ENCODE results near the gene PLEKHG4B.
A peak's percentile ranks its signal among the peaks of the same experiment; 100 is the strongest.

PLEKHG4B gene

DNA sequence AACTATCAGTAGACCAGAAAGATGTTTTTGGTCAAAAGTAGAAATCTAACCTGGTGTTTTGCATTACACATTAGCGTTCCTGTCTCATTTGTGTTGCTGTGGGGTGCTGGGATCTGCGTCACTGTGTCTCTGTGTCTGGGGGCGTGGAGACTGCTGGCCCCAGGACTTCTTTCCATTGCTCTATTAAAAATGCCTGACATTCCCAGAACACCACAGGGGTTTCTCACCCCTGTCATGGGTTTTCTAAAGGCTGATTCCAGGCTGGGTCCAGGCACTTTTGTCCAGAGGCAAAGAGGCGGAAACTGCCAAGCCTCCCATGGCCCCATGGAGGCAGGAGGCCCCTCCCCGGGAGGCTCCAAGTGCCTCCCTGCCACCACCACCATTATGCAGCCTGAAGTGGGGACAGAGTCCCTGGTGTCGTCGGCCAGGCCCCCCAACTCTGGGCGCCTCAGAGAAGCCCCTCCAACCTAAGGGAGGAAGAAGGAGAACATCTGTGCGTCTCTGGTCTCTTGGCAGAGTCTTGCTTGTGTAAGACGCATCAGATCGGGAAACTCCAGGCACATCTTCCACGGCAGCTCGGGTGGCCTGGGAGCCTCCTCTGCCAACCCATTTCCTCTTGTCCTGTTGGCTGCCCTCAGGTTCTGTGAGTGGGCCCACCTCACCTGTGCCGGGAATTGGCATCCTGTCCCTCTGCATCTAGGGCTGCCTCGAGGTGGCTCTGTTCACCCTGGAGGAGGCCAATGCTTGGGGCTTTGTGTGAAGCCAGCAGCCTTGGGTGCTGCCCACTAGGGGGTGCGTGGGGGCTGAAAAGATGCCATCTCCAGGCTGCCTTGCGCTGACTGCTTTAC lies 13.8 kb upstream of the PLEKHG4B start:
- H3K27me3 ChIP-seq (ENCODE audit: low read length) = no peaks in the 10 kb centered on the region
- no peak for TF ChIP-seq EZH2phosphoT487 (conservative IDR thresholded peaks at IDR 0.05; ENCODE audit: low read length)
- TF ChIP-seq, protein P1, sequence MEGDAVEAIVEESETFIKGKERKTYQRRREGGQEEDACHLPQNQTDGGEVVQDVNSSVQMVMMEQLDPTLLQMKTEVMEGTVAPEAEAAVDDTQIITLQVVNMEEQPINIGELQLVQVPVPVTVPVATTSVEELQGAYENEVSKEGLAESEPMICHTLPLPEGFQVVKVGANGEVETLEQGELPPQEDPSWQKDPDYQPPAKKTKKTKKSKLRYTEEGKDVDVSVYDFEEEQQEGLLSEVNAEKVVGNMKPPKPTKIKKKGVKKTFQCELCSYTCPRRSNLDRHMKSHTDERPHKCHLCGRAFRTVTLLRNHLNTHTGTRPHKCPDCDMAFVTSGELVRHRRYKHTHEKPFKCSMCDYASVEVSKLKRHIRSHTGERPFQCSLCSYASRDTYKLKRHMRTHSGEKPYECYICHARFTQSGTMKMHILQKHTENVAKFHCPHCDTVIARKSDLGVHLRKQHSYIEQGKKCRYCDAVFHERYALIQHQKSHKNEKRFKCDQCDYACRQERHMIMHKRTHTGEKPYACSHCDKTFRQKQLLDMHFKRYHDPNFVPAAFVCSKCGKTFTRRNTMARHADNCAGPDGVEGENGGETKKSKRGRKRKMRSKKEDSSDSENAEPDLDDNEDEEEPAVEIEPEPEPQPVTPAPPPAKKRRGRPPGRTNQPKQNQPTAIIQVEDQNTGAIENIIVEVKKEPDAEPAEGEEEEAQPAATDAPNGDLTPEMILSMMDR (IDR thresholded peaks at IDR 0.05; ENCODE audit: insufficient read depth, low read length, poor library complexity, severe bottlenecking) = peak; percentile 66
- no peaks in the 10 kb centered on the region for H3K9me3 ChIP-seq (ENCODE audit: insufficient read depth, low read length)
- H3K36me3 ChIP-seq (ENCODE audit: low read length) = no peaks in the 10 kb centered on the region
- H3K79me2 ChIP-seq (ENCODE audit: insufficient read depth, low read length) = no peaks in the 10 kb centered on the region
- no peak overlapping the region for H3K9ac ChIP-seq (ENCODE audit: low read length)
- no peaks in the 10 kb centered on the region for H4K20me1 ChIP-seq (ENCODE audit: low read depth, low read length)
- no peak overlapping the region for H3K4me2 ChIP-seq (ENCODE audit: low read depth, low read length, poor library complexity, severe bottlenecking)
- no peaks in the 10 kb centered on the region for H3F3A ChIP-seq (ENCODE audit: insufficient read depth)
- H2AFZ ChIP-seq (ENCODE audit: low read depth, low read length, severe bottlenecking) = no peak overlapping the region
- H3K4me3 ChIP-seq (ENCODE audit: insufficient read depth, low read length, poor library complexity, severe bottlenecking) = no peak overlapping the region
- H3K9me2 ChIP-seq (replicated peaks; ENCODE audit: insufficient read depth, low read length) = no peaks in the 10 kb centered on the region
- H3K27ac ChIP-seq (ENCODE audit: low read depth, low read length) = no peak overlapping the region

DNA sequence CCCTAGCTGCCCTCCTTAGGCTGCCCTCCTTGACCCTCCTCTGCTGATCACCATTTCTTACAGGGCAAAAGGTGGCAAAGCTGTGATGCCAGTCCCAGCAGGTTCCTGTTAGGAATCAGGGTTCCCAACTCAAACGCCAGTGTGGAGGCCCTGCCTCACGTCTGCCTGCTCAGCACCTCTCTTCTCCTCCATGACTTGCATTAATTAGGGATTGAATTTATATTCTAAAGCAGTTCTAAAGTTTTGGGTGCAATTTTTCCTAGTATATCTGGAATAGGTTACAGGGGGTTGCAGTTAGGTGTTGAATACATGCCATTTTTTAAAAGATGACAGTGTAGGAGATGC lies 13.2 kb upstream of the PLEKHG4B start:
- Histone ChIP-seq H3K36me3 (ENCODE audit: low read length) (no peaks in the 10 kb centered on the region), H3K79me2 (ENCODE audit: insufficient read depth, low read length) (no peaks in the 10 kb centered on the region), H4K20me1 (ENCODE audit: low read depth, low read length) (no peaks in the 10 kb centered on the region), H3K27ac (ENCODE audit: low read depth, low read length) (no peak overlapping the region), H3K9ac (ENCODE audit: low read length) (no peak overlapping the region), H3F3A (ENCODE audit: insufficient read depth) (no peaks in the 10 kb centered on the region), H3K4me2 (ENCODE audit: low read depth, low read length, poor library complexity, severe bottlenecking) (no peak overlapping the region), H2AFZ (ENCODE audit: low read depth, low read length, severe bottlenecking) (no peak overlapping the region), H3K4me3 (ENCODE audit: insufficient read depth, low read length, poor library complexity, severe bottlenecking) (no peak overlapping the region), H3K9me3 (ENCODE audit: insufficient read depth, low read length) (no peaks in the 10 kb centered on the region), H3K9me2 (replicated peaks; ENCODE audit: insufficient read depth, low read length) (no peaks in the 10 kb centered on the region), H3K27me3 (ENCODE audit: low read length) (no peaks in the 10 kb centered on the region)
- TF ChIP-seq, protein P1 (IDR thresholded peaks at IDR 0.05; ENCODE audit: insufficient read depth, low read length, poor library complexity, severe bottlenecking) = peak; percentile 7
- TF ChIP-seq EZH2phosphoT487 (conservative IDR thresholded peaks at IDR 0.05; ENCODE audit: low read length) = no peak

DNA sequence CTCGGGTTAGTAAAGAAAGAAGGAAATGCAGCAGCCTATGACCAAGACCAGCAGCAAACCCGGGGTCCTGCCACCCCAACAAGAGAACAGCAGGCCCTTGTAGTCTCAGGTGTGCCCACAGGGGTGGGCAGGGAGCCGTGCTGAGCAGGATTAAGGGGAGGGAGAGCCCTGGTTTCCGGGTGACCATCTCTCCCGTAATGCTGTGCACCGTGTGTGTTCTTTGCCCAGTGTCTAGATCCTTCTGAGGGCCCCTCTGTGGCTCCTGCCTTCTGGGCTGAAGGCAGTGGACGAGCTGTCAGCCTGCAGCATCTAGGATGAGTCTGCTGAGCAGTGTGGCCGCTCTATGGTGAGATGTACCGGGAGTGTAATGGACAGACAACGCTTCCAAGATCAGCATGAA lies 12.7 kb upstream of the PLEKHG4B start:
- no peak overlapping the region for H3K4me3 ChIP-seq (ENCODE audit: insufficient read depth, low read length, poor library complexity, severe bottlenecking)
- no peaks in the 10 kb centered on the region for H4K20me1 ChIP-seq (ENCODE audit: low read depth, low read length)
- H2AFZ ChIP-seq (ENCODE audit: low read depth, low read length, severe bottlenecking) = no peak overlapping the region
- no peaks in the 10 kb centered on the region for H3F3A ChIP-seq (ENCODE audit: insufficient read depth)
- no peaks in the 10 kb centered on the region for H3K9me3 ChIP-seq (ENCODE audit: insufficient read depth, low read length)
- H3K79me2 ChIP-seq (ENCODE audit: insufficient read depth, low read length) = no peaks in the 10 kb centered on the region
- H3K27ac ChIP-seq (ENCODE audit: low read depth, low read length) = no peak overlapping the region
- H3K9ac ChIP-seq (ENCODE audit: low read length) = no peak overlapping the region
- H3K27me3 ChIP-seq (ENCODE audit: low read length) = no peaks in the 10 kb centered on the region
- no peak for TF ChIP-seq EZH2phosphoT487 (conservative IDR thresholded peaks at IDR 0.05; ENCODE audit: low read length)
- TF ChIP-seq, protein P1 (IDR thresholded peaks at IDR 0.05; ENCODE audit: insufficient read depth, low read length, poor library complexity, severe bottlenecking) = no peak
- H3K4me2 ChIP-seq (ENCODE audit: low read depth, low read length, poor library complexity, severe bottlenecking) = no peak overlapping the region
- no peaks in the 10 kb centered on the region for H3K9me2 ChIP-seq (replicated peaks; ENCODE audit: insufficient read depth, low read length)
- no peaks in the 10 kb centered on the region for H3K36me3 ChIP-seq (ENCODE audit: low read length)
